ENCODE results near the gene PTPMT1.
A peak's percentile ranks its signal among the peaks of the same experiment; 100 is the strongest.

PTPMT1 gene

GRCh38 chr11:47593492-47593933, 28.1 kb downstream of the PTPMT1 start:
- H3K9ac ChIP-seq (ENCODE audit: insufficient read length, low read depth) = peak overlapping the region; percentile 53
- no peaks in the 10 kb centered on the region for H3K9me3 ChIP-seq (ENCODE audit: insufficient read depth, low read length)
- H3K4me3 ChIP-seq (ENCODE audit: insufficient read length, low read depth) = peak overlapping the region; percentile 42
- H3K27me3 ChIP-seq (ENCODE audit: insufficient read depth, insufficient read length) = peaks cover 45% of the 10 kb centered on the region
- no peaks in the 10 kb centered on the region for H3K36me3 ChIP-seq (ENCODE audit: insufficient read depth, insufficient read length, low read length)
- peaks cover 12% of the 10 kb centered on the region for H3K4me1 ChIP-seq (ENCODE audit: insufficient read depth, insufficient read length)
- TF ChIP-seq YY1 (IDR thresholded peaks at IDR 0.05; ENCODE audit: insufficient read depth, insufficient read length) = no peak
- no peak for TF ChIP-seq ZNF274 (IDR thresholded peaks at IDR 0.05; ENCODE audit: low read depth, low read length)
- TF ChIP-seq SUZ12 (IDR thresholded peaks at IDR 0.05; ENCODE audit: extremely low read depth, insufficient read depth, insufficient read length) = no peak
- DNase-seq (ENCODE audit: low read depth, low spot score) = no peak

- H3K9me3 ChIP-seq (ENCODE audit: insufficient read depth, low read length) = no peaks in the 10 kb centered on the region
- no peaks in the 10 kb centered on the region for H3K36me3 ChIP-seq (ENCODE audit: insufficient read depth, insufficient read length, low read length)
- TF ChIP-seq SUZ12 (IDR thresholded peaks at IDR 0.05; ENCODE audit: extremely low read depth, insufficient read depth, insufficient read length) (no peak), YY1 (IDR thresholded peaks at IDR 0.05; ENCODE audit: insufficient read depth, insufficient read length) (no peak)
- peak within 1 kb of the TSS; percentile 42 for H3K4me3 ChIP-seq (ENCODE audit: insufficient read length, low read depth)
- H3K4me1 ChIP-seq (ENCODE audit: insufficient read depth, insufficient read length) = peaks cover 11% of the 10 kb centered on the region
- peak within 1 kb of the TSS; percentile 53 for H3K9ac ChIP-seq (ENCODE audit: insufficient read length, low read depth)
- H3K27me3 ChIP-seq (ENCODE audit: insufficient read depth, insufficient read length) = peaks cover 45% of the 10 kb centered on the region
- DNase-seq (ENCODE audit: low read depth, low spot score) = no peak
Measured at GRCh38 chr11:47593934-47594855, 28.8 kb downstream of the PTPMT1 start, which contains the start of gene C1QTNF4. TSS of gene C1QTNF4 (minus strand) at chr11:47594411. CDS start at chr11:47590810, 3,601 bp downstream.

GRCh38 chr11:47595029-47595428, 29.6 kb downstream of the PTPMT1 start:
- no peak overlapping the region for H3K4me3 ChIP-seq (ENCODE audit: insufficient read length, low read depth)
- H3K36me3 ChIP-seq (ENCODE audit: insufficient read depth, insufficient read length, low read length) = no peaks in the 10 kb centered on the region
- peaks cover 45% of the 10 kb centered on the region for H3K27me3 ChIP-seq (ENCODE audit: insufficient read depth, insufficient read length)
- TF ChIP-seq YY1 (IDR thresholded peaks at IDR 0.05; ENCODE audit: insufficient read depth, insufficient read length) = no peak
- TF ChIP-seq ZNF274 (IDR thresholded peaks at IDR 0.05; ENCODE audit: low read depth, low read length) = no peak
- TF ChIP-seq SUZ12 (IDR thresholded peaks at IDR 0.05; ENCODE audit: extremely low read depth, insufficient read depth, insufficient read length) = no peak
- H3K9me3 ChIP-seq (ENCODE audit: insufficient read depth, low read length) = no peaks in the 10 kb centered on the region
- DNase-seq (ENCODE audit: low read depth, low spot score) = no peak
- peaks cover 13% of the 10 kb centered on the region for H3K4me1 ChIP-seq (ENCODE audit: insufficient read depth, insufficient read length)
- no peak overlapping the region for H3K9ac ChIP-seq (ENCODE audit: insufficient read length, low read depth)

GRCh38 chr11:47595967-47596366, 30.6 kb downstream of the PTPMT1 start:
- Histone ChIP-seq H3K27me3 (ENCODE audit: insufficient read depth, insufficient read length) (peaks cover 45% of the 10 kb centered on the region), H3K4me3 (ENCODE audit: insufficient read length, low read depth) (no peak overlapping the region)

GRCh38 chr11:47599902-47600301, 34.5 kb downstream of the PTPMT1 start:
- Histone ChIP-seq H3K9ac (ENCODE audit: insufficient read length, low read depth) (no peak overlapping the region), H3K9me3 (ENCODE audit: insufficient read depth, low read length) (no peaks in the 10 kb centered on the region), H3K4me3 (ENCODE audit: insufficient read length, low read depth) (no peak overlapping the region), H3K4me1 (ENCODE audit: insufficient read depth, insufficient read length) (peaks cover 6% of the 10 kb centered on the region), H3K36me3 (ENCODE audit: insufficient read depth, insufficient read length, low read length) (no peaks in the 10 kb centered on the region), H3K27me3 (ENCODE audit: insufficient read depth, insufficient read length) (peaks cover 12% of the 10 kb centered on the region)
- TF ChIP-seq SUZ12 (IDR thresholded peaks at IDR 0.05; ENCODE audit: extremely low read depth, insufficient read depth, insufficient read length) = no peak
- no peak for TF ChIP-seq YY1 (IDR thresholded peaks at IDR 0.05; ENCODE audit: insufficient read depth, insufficient read length)
- no peak for TF ChIP-seq ZNF274 (IDR thresholded peaks at IDR 0.05; ENCODE audit: low read depth, low read length)
- no peak for DNase-seq (ENCODE audit: low read depth, low spot score)

More at GRCh38 chr11:47595967-47596366, 30.6 kb downstream of the PTPMT1 start:
- DNase-seq (ENCODE audit: low read depth, low spot score) = no peak
- peaks cover 14% of the 10 kb centered on the region for H3K4me1 ChIP-seq (ENCODE audit: insufficient read depth, insufficient read length)
- H3K9me3 ChIP-seq (ENCODE audit: insufficient read depth, low read length) = no peaks in the 10 kb centered on the region
- H3K9ac ChIP-seq (ENCODE audit: insufficient read length, low read depth) = no peak overlapping the region
- no peak for TF ChIP-seq SUZ12 (IDR thresholded peaks at IDR 0.05; ENCODE audit: extremely low read depth, insufficient read depth, insufficient read length)
- no peak for TF ChIP-seq ZNF274 (IDR thresholded peaks at IDR 0.05; ENCODE audit: low read depth, low read length)
- no peak for TF ChIP-seq YY1 (IDR thresholded peaks at IDR 0.05; ENCODE audit: insufficient read depth, insufficient read length)
- no peaks in the 10 kb centered on the region for H3K36me3 ChIP-seq (ENCODE audit: insufficient read depth, insufficient read length, low read length)

GRCh38 chr11:47603295-47603694, 37.9 kb downstream of the PTPMT1 start:
- H3K36me3 ChIP-seq (ENCODE audit: insufficient read depth, insufficient read length, low read length) = no peaks in the 10 kb centered on the region
- H3K9me3 ChIP-seq (ENCODE audit: insufficient read depth, low read length) = no peaks in the 10 kb centered on the region
- H3K27me3 ChIP-seq (ENCODE audit: insufficient read depth, insufficient read length) = no peaks in the 10 kb centered on the region
- H3K4me1 ChIP-seq (ENCODE audit: insufficient read depth, insufficient read length) = peaks cover 6% of the 10 kb centered on the region
- no peak overlapping the region for H3K4me3 ChIP-seq (ENCODE audit: insufficient read length, low read depth)
- TF ChIP-seq ZNF274 (IDR thresholded peaks at IDR 0.05; ENCODE audit: low read depth, low read length) (no peak), SUZ12 (IDR thresholded peaks at IDR 0.05; ENCODE audit: extremely low read depth, insufficient read depth, insufficient read length) (no peak)
- no peak overlapping the region for H3K9ac ChIP-seq (ENCODE audit: insufficient read length, low read depth)
- DNase-seq (ENCODE audit: low read depth, low spot score) = no peak

GRCh38 chr11:47605921-47606320, 40.5 kb downstream of the PTPMT1 start:
- H3K9me3 ChIP-seq (ENCODE audit: insufficient read depth, low read length) = no peaks in the 10 kb centered on the region
- TF ChIP-seq SUZ12 (IDR thresholded peaks at IDR 0.05; ENCODE audit: extremely low read depth, insufficient read depth, insufficient read length) (no peak), ZNF274 (IDR thresholded peaks at IDR 0.05; ENCODE audit: low read depth, low read length) (no peak), YY1 (IDR thresholded peaks at IDR 0.05; ENCODE audit: insufficient read depth, insufficient read length) (no peak)
- H3K4me1 ChIP-seq (ENCODE audit: insufficient read depth, insufficient read length) = no peaks in the 10 kb centered on the region
- H3K4me3 ChIP-seq (ENCODE audit: insufficient read length, low read depth) = no peak overlapping the region
- no peaks in the 10 kb centered on the region for H3K27me3 ChIP-seq (ENCODE audit: insufficient read depth, insufficient read length)
- no peak overlapping the region for H3K9ac ChIP-seq (ENCODE audit: insufficient read length, low read depth)
- no peak for DNase-seq (ENCODE audit: low read depth, low spot score)
- H3K36me3 ChIP-seq (ENCODE audit: insufficient read depth, insufficient read length, low read length) = peaks cover 3% of the 10 kb centered on the region
